HG03064 (cell line): ENCODE measurements around the gene KCNK2.

Experiments
- ATAC-seq: cut with Tn5 transposase; IDR thresholded peaks from one replicate; pipeline ENCODE4 v1.9.1; 2021; ENCODE audit warnings: low read depth; ENCODE audit not compliant: unreplicated experiment

Gene KCNK2

DNA sequence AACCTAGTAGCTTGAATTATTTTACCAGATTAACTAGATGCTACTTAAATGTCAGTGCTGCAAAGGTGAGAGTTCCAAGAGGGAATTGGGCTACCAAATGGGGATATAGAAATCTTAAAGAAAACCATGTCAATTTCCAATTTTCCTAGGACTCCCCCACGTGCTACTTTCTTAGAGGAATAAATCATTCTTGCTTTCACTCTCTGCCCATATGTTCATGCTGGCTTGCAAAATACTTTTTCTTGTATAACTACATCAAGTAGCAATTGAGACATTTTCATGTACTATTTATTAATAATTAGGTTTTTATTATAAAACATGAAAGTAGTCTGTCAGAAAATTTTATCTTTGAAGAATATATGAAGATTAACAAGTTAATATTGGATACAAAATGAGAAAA, 11.8 kb downstream of the KCNK2 start:
- no peak for ATAC-seq

DNA sequence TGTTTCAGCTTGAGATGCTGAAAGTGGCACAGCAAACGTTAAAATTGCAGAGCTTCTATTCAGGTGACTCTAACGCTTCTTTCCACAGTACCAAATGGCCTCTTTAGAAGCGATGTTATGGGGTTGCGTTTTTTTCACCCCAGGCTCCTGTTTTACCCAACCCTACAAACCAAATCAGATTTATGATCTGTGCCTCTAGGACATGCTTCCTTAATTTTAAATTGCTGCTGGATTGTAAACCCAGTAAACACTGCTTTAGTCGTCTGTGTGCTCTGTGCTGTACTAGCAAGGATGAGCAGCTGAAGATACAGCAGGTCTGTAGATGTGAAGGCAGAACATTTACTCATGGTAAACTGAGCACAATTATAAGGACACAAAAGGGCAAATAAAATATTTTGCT, 13.0 kb downstream of the KCNK2 start:
- ATAC-seq: no peak

DNA sequence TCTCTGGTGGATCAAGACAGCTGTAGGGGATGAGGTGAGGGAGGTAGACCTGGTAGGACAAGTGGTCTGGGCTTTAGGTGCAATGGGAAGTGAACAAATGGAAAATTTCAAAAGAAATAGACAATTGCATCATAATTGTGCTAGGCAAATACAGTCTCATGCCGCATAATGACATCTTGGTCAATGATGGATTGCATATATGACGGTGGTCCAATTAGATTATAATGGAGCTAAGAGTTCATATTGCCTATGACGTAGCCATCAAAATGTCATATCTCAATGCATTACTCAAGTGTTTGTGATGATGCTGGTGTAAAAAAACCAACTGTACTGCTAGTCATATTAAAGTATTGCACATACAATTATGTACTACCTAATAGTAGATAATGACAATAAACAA, 19.0 kb downstream of the KCNK2 start:
- ATAC-seq: no peak

DNA sequence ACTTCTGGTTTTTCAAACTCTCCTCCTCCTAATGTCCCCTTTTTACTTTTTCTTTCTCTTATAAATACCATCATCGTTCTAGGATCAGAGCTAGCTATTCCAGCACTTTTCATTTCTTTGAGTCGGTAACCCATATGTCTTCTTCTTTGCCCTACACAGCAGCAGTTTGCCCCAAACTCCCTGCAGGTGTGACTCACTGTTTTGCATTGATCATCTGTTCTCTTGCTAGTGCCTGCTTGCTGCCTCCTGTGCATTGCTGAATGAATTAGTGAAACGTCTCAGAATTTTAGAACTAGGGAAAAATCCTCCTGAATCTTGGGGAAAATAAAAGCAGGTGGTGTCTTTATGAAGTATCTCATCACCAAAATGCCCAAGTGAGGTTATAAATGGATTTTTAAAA, 21.7 kb downstream of the KCNK2 start:
- ATAC-seq: no peak

DNA sequence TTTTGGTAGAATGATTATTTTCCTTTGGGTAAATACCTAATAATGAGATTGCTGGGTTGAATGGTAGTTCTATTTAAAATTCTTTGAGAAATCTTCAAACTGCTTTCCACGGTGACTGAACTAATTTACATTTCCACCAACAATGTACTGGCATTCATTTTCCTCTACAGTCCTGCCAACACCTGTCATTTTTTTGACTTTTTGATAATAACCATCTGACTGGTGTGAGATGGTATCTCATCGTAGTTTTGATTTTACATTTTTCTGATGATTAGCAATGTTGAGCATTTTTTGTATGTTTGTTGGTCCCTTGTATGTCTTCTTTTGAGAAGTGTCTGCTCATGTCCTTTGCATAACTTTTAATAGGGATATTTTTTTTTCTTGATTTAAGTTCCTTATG, 23.5 kb downstream of the KCNK2 start:
- ATAC-seq: no peak

DNA sequence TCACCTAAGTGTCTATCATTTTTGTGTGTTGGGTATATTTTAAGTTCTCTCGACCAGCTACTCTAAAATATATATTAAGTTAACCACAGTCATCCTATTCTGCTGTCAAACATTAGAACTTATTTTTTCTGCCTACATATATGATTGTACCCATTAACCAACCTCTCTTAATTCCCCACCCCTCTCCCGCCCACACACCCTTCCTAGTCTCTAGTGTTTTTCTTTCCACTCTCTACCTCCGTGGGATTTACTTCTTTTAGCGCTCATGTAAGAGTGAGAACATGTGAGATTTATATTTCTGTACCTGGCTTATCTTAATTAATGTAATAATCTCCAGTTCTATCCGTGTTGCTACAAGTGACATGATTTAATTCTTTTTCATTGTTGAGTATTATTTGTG, 26.6 kb downstream of the KCNK2 start:
- ATAC-seq: no peak

DNA sequence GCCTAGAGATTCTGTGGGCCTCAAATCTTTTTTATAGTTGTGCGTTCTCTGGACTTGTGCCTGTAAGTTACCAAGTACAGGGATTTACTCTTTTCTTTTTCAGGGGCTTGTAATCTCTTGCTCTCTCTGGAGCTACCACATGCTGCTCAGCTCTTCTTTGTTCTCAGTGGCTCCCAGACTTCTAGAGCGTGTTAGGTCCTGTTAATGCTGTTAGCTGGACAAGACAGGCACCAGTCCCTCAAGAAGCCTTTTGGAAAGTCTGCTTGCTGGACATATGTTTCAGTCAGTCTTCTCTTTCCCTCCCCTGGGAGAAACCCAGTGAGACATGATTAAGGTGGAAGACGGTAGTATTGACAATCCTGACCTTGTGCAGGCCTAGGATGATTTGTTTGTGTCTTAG, 29.4 kb downstream of the KCNK2 start:
- no peak for ATAC-seq

DNA sequence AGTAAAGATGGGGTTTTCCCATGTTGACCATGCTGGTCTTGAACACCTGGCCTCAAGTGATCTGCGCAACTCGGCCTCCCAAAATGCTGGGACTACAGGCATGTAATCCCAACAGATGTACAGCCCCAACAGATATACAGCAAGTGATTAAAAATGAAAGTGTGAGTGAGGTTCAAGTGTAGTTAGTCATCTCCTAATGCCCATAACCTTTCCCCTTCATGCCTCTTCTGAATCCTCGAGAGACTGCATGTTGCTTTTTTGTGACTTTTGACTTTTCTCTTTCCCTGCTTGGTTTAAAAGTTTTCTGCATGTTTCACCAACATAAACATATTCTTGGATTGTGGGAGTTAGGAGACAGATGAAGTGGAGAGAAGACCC, 31.2 kb downstream of the KCNK2 start:
- no peak for ATAC-seq

DNA sequence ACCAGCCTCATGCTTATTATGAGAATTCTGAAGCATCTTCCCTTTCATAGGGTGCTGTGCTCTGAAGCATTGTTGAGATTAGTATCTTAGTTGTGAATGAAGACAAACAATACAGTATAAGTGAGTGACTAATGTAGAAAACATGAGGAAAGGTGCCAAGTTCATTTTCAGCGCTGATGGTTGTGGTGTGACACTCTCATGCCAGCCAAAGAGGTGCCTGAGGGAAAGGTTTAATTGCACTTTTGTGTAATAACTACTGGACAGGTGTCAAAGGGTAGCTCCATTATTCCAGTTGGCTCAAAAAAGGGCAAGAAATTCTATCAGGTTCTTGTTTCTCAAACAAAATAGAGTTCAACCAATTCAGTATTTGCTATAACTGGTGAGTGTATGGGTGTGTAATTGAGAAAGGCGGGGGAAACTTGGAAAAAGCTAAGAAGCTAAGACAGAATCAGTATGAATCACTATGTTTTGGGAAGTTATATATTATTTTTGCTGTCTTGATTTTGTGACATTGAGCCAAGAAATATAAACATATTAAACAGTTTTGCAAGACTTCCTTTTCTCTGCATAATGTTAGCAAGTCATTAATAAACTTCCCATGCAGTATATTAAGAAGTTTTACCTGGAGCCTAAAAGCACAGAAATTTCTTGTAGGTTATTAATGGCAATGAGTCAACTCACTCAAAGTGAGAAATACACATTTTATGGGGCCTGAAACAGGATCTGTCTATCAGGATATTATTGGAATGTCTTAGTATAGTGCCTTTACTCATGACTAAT, 31.8 kb downstream of the KCNK2 start:
- no peak for ATAC-seq

DNA sequence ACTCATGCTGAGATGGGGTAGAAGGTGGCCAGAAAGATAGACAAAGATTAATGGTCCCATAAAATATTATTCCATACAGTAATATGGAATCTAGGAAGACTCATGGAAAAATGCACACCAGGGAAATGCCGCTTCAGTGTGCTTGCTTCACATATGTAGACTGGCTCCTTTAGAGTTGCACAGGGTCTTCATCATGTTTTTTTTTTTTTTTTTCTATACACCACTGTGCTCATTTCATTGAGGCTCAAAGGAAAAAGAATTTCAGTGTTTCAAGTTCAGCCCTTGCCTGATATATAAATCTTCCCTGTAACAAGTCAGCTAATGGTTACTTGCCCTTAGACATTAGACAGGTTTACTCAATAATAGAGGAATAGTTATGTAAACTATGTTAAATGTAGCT, 33.2 kb downstream of the KCNK2 start:
- no peak for ATAC-seq

DNA sequence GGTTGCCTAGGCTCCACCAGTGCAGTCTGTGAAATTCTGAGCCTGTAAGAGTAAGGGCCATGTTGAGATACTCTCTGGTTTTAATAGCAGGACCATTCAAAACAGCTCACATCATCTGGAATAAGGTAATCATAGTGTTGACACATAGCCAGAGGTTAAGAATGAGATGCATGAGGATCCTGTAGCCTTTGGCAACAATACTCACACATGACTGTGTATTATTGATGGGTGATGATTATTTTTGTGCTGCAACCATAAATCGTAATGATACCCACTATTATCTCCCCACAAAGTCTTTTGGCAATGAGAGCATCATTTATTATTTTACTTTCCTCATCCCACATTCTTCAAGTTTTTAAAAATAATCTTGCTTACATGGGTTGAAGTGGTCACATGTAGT, 35.5 kb downstream of the KCNK2 start:
- ATAC-seq: no peak

DNA sequence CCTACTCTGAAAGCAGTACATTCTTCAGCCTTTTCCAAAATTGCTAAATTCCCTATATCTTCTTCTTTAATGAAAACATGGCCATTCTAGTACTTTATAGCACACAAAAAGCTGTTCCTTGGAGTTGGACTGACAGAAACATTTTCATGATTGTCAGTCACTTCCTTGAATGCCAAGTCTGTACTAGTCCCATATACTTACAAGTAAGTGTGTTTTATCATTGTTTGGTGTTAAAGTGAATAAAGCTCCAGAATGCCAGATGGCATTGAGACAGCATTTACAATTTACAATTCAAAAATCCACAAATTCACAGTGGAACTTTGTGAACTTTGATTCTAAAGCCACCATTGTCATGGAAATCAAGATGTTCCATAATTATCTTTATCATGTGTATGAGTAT, 36.5 kb downstream of the KCNK2 start:
- no peak for ATAC-seq

DNA sequence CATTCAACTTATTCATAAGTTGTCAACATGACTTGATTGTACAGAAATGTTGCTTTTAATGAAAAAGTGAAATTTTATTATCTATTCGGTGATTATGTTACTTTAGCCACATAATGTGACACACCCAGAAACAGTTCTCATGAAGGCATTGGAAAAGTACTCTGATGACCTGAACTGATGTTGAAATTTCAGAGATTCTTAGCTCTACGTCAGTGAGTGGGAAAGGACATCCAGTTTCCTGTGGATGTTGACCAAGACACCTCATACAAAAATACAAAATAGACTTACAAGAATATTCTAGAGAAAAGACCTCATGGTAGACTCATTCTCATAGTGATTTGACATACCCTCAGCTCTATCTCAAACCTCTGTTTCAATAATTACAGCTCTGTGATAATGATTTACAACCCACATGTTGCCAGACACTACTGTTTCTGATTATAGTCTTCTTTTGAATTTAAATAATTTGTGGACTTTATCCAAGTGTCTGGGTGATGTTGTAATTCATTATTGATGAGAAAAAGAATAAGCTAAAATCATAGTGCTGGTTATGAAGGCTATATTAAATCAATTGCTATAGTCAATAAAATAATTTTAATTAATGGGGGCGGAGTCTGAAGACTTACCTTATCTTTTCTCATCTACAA, 37.3 kb downstream of the KCNK2 start:
- ATAC-seq: no peak

DNA sequence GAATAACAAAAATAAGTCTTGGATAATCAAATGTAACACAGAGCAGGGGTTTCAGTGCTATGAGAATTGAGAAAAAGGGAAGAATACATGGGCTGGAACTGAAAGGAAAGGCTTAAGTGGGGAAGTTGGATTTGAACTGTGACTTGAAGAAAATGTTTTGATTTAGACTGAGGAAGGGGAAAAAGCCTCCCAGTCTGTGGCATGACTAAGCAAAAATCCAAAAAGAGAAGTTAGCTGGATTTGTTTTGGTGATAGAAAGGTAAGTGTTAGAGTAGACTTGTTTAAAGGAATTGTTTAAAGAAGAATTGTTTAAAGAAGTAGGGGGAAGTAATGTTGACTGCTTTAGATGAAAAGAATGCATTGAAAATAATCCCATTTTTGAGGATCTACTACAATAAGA, 46.0 kb downstream of the KCNK2 start:
- ATAC-seq: no peak

DNA sequence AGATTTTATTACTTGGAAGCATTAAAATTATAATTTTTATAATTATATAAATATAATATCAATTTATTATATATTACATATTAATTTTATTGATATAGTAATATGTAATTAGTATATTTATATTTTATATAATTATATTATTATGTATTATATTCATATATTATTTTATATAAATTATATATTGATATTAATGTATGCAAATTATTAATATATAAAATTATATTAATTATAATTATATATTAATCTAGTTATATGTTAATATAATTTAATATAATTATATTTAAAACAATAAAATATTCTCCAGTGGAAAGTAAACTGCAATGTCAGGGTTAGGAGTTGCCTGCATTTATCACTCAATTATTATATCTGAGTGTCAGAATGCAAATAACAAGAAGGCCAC, 48.8 kb downstream of the KCNK2 start:
- ATAC-seq: no peak

DNA sequence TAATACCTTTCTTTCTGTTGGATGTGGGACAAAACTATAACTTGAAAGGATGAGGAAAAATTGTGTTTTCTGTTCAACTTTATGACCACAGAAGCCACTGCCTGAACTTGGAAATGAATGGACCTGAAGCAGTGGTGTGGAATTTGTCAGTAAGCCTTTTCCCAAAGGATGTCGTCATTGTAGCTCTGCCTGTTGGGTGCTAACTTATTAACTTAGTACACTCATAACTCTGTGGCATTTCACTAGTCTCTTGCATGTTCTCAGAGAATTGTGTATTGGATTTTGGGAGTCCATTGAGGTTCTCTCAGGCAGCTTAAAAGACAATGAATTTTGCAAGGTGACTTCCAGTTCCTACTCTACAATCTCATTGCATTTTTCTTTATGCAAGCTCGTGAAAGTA, 49.6 kb downstream of the KCNK2 start:
- ATAC-seq: no peak

DNA sequence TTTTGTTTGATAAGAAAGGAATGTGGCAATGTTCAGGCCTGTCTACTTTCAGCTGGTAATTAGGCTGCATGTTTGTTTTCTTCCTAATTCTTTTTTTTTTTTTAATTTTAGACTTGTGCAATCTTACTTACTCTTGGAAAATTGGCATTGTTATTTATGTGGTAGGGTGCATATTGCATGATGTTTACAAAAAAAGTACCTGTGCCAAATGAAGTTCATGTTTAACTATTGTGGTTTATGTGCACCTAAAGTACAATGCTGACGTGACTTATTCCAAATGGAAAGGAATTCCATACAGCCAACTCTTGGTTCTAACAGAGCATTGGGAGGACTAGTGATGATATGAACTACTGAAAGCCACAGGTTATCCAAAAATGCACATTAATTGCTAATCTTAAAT, 51.0 kb downstream of the KCNK2 start:
- no peak for ATAC-seq

DNA sequence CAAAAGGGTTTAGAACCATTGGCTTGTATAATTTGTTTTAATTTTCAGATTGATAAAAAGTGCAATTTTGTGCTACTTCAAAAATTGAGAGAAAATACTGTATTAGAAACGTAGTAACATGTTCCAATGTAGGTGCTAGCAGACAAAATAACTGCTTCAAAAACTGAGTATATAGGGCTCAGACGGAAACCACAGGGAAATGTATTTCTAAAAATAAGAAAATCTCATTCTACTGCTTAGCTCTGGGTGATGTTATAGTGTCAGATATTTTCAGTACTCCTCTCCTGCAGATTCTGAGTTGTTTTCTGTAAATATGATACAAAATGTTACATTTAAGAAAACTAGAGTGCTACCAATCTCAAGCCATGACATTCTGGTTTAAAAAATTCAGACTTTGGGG, 55.4 kb downstream of the KCNK2 start:
- no peak for ATAC-seq

DNA sequence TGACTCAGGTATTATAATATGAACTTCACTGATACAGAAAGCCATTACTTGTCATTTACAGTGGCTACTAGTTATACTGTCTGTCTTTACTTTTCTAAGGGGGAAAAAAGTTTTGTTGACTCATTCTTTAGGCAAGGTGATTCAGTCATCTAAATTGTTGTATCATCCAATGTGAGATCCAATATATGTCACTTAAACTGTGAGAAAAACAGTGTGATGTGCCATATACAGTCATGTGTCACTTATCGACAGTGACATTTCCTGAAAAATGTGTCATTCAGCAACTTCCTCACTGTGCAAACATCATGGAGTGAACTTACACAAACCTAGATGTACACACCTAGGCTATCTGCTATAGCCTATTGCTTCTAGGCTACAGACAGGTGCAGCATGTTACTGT, 57.6 kb downstream of the KCNK2 start:
- ATAC-seq: no peak

DNA sequence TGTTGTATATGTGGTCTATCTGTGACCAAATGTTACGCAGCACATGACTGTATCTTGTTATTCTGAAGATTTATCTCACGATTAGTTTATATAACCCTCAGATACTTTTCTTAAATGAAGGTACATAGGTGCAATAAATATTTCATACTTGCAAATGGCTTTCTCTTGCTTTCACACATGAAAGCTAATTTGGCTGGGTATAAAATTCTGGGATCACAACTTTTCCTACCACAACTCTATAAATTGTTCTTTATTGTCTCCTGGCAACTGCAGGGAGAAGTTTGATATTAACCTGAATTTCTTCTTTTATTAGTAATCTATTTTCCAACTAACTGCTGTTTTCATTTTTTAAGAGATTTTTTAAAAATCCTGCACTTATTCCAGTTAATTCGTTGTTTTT, 58.9 kb downstream of the KCNK2 start:
- ATAC-seq: no peak

DNA sequence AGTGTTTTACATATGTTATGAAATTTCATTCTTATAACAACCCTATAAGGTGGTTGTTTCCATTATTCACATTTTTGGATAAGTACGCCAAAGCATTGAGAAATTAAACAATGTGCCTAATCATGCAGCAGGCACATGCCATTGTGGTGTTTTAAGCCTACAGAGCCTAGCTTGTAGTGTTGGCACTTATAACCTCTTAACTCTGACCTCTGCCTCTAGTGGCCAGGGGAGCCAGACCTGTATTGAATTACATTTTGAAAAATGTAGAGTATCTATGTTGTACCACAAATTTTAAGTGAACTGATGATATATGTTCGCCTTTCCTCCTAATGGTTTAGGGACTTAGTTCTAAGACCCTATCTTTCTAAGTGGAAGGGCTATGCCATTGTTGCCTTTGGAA, 61.0 kb downstream of the KCNK2 start:
- no peak for ATAC-seq

DNA sequence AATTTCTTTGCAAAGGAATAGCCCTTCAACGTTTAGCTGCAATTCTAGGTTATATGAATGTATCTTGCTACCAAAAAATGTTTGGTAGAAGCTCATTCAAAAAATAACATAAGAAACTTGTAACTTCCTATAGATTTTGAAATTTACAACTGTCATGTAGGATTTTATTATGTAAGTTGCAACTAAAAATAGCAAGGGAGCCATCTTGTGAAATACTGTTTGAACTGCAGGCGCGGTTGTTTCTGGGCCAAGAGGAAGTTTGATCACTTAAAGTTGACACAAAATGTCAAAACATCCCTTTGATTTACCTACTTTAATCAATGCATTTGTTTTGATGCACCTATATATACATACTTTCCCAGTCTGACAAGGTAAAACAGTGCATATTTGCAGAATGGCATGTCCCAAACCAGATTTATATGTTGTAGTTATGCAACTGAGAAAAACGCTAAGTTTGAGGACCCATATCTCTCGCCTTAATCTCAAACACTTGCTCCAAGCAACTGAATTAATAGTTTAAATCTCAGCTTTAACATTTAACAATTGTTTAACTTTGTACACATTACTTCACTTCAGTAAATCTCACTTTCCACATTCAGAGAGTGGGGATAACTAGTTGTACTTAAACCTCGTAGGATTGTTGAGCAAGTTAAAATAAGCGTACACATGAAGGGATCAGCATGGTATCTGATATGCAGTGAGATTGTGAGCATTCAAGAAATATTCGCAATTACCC, 63.9 kb downstream of the KCNK2 start:
- ATAC-seq: no peak
